Measurements from ENCODE around the gene CDH24. TPM values are rescaled to one million over a fixed set of nuclear protein-coding genes. Genes with fewer than 3 reads are reported as not detected.

Gene CDH24
- total and polyA plus RNA-seq, 2 donors (not counting 1 experiment from before 2014, with no cell fraction given): 0.96 to 1.0 TPM

GRCh38 chr14:23040100-23040499, 17.2 kb downstream of the CDH24 start:
- Mint-ChIP-seq H3K4me3 (no peak overlapping the region), H3K27ac (no peak overlapping the region), H3K27me3 (no peaks in the 10 kb centered on the region), H3K4me1 (peaks cover 8% of the 10 kb centered on the region), H3K9me3 (ENCODE audit: insufficient read depth) (no peaks in the 10 kb centered on the region)
- Histone ChIP-seq H3K79me2 (ENCODE audit: control insufficient read depth, insufficient read depth, low read length) (no peaks in the 10 kb centered on the region), H4K20me1 (ENCODE audit: control insufficient read depth, insufficient read depth, low read length, poor library complexity, severe bottlenecking) (no peaks in the 10 kb centered on the region), H3K4me1 (ENCODE audit: control insufficient read depth in 2 of 2, insufficient read depth in 2 of 2, low read length in 2 of 2) (peaks cover 6% of the 10 kb centered on the region in 2 donors), H3K36me3 (replicated peaks in 1 of 2; ENCODE audit: control extremely low read depth in 1 of 2, control insufficient read depth in 1 of 2, extremely low read depth in 1 of 2, insufficient read depth in 2 of 2, low read length in 1 of 2) (no peaks in the 10 kb centered on the region), H2AFZ (ENCODE audit: insufficient read depth, low read depth, low read length, poor library complexity, severe bottlenecking) (no peak overlapping the region), H3K9me3 (ENCODE audit: control extremely low read depth in 1 of 3, control insufficient read depth in 2 of 3, insufficient read depth in 1 of 3, low read length in 2 of 3) (no peaks in the 10 kb centered on the region), H3K4me3 (ENCODE audit: control extremely low read depth in 1 of 5, extremely low read depth in 1 of 5, insufficient read depth in 1 of 5, low read depth in 2 of 5, low read length in 4 of 5) (no peak overlapping the region), H3K9ac (ENCODE audit: low read length) (no peak overlapping the region), H3K4me2 (replicated peaks; ENCODE audit: low read depth, low read length, poor library complexity, severe bottlenecking) (no peak overlapping the region), H3K27ac (ENCODE audit: low read length in 2 of 2) (no peak overlapping the region), H3K27me3 (replicated peaks in 1 of 4; ENCODE audit: control extremely low read depth in 1 of 4, control insufficient read depth in 3 of 4, insufficient read depth in 4 of 4, low read length in 3 of 4) (peaks cover 0 to 4% (median 0%) of the 10 kb centered on the region in 4 experiments)
- ChIA-PET CTCF (interaction anchor here (0.5 to 1.9 kb wide), 8 partner anchors 9 to 458 kb away, joined by 3 to 8 read pairs (median 4); no protein-coding TSS in a partner anchor), POLR2A (interaction anchor here (0.7 kb wide), 2 partner anchors 33 to 80 kb away, joined by 3 to 6 read pairs; no protein-coding TSS in a partner anchor)
- intact Hi-C loops (cut with micrococcal nuclease): no loop called here
- ATAC-seq (ENCODE audit: low read depth) (no peak), DNase-seq (no peak)
- no peak for TF ChIP-seq EZH2 (IDR thresholded peaks at IDR 0.05; ENCODE audit: borderline replicate concordance, insufficient read depth, low read depth, low read length, poor library complexity, severe bottlenecking)
- TF ChIP-seq CTCF (IDR thresholded peaks at IDR 0.05): no peak
- 90% methylated on average over 3 of the region's 4 CpGs for WGBS (ENCODE audit: insufficient coverage)

All from B cell (primary cell).